K562 (cell line): Measurements from ENCODE around the gene DBNDD2. TPM values are rescaled to one million over a fixed set of nuclear protein-coding genes. Genes with fewer than 3 reads are reported as not detected.

Experiments
- polyA plus RNA-seq, 8 experiments: library from polyadenylated mRNA; depleted of rRNA in 4 of 8; stranded (reverse) in 5 of 8; unstranded in 3 of 8; fragments of >200 nt; fragmentation: Nextera tagmentation in 2 of 8; fragmentation: Illumina TruSeq in 1 of 8; extraction: Ambion mirVana in 2 of 8; extraction: Trizol in 1 of 8; gene quantifications; 2 replicates each; pipeline versions ENCODE4 v1.2.1 to v1.2.3, GENCODE V29; 2011 to 2014; ENCODE audit warnings: inconsistent platforms in 1 of 8, missing spikeins in 1 of 8
- total RNA-seq, 7 experiments: library from RNA; depleted of rRNA in 6 of 7; stranded (reverse); fragments of >200 nt in 6 of 7; fragmentation: Illumina TruSeq in 2 of 7; extraction: Trizol in 2 of 7; gene quantifications; 2 replicates each; pipeline versions ENCODE4 v1.2.1 to v1.2.3, GENCODE V29; 2011 to 2021; ENCODE audit warnings: low replicate concordance in 1 of 7
- TF ChIP-seq, protein P1 (sequence below): fragments of 450-650 bp; IDR thresholded peaks from 2 replicates; pipeline ENCODE4 v1.6.1; 2016; ENCODE audit warnings: mild to moderate bottlenecking, moderate library complexity
- TF ChIP-seq, protein P2 (sequence below), 2 experiments: fragments of 200-800 bp in 1 of 2; sonication (Bioruptor generic) in 1 of 2; sonication (generic) in 1 of 2; formaldehyde crosslinking in 1 of 2; IDR thresholded peaks in 1 of 2; conservative IDR thresholded peaks in 1 of 2; 2 replicates each; pipeline versions ENCODE4 v1.5.0 to v1.6.1; 2016 to 2020; ENCODE audit warnings: missing compliant biosample characterization in 1 of 2, missing genetic modification characterization in 1 of 2, missing genetic modification reagents in 1 of 2
- TF ChIP-seq, protein P3 (sequence below): fragments of 250-450 bp; sonication (Bioruptor Pico); IDR thresholded peaks from 2 replicates; pipeline ENCODE4 v1.4.0; 2020

The DBNDD2 gene
- total and polyA plus RNA-seq, 9 of the 15 experiments (the other 6 are each of a cell fraction or from before 2014, with no cell fraction given): 12.8 to 64.0 (median 35.8) TPM

DNA sequence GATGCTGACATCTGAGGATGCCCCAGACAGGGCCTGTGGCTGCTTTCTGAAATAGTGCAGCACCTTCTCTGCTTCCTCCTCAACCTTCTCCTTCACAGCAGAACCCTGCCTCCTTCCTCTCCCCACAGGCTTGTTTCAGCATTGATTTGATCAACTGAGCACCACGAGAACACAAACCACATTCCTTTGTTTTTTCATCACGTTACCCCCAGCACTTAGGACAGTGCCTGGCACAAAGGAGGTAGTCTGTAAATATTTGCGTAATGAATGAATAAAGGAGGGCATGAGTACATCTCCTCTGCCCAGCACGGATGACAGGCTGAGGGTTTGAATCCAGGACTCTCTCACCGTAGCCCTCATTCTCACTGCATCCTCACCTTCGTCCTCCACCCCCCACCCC is 40.2 kb downstream of the DBNDD2 start (continued):
- TF ChIP-seq, protein P1, sequence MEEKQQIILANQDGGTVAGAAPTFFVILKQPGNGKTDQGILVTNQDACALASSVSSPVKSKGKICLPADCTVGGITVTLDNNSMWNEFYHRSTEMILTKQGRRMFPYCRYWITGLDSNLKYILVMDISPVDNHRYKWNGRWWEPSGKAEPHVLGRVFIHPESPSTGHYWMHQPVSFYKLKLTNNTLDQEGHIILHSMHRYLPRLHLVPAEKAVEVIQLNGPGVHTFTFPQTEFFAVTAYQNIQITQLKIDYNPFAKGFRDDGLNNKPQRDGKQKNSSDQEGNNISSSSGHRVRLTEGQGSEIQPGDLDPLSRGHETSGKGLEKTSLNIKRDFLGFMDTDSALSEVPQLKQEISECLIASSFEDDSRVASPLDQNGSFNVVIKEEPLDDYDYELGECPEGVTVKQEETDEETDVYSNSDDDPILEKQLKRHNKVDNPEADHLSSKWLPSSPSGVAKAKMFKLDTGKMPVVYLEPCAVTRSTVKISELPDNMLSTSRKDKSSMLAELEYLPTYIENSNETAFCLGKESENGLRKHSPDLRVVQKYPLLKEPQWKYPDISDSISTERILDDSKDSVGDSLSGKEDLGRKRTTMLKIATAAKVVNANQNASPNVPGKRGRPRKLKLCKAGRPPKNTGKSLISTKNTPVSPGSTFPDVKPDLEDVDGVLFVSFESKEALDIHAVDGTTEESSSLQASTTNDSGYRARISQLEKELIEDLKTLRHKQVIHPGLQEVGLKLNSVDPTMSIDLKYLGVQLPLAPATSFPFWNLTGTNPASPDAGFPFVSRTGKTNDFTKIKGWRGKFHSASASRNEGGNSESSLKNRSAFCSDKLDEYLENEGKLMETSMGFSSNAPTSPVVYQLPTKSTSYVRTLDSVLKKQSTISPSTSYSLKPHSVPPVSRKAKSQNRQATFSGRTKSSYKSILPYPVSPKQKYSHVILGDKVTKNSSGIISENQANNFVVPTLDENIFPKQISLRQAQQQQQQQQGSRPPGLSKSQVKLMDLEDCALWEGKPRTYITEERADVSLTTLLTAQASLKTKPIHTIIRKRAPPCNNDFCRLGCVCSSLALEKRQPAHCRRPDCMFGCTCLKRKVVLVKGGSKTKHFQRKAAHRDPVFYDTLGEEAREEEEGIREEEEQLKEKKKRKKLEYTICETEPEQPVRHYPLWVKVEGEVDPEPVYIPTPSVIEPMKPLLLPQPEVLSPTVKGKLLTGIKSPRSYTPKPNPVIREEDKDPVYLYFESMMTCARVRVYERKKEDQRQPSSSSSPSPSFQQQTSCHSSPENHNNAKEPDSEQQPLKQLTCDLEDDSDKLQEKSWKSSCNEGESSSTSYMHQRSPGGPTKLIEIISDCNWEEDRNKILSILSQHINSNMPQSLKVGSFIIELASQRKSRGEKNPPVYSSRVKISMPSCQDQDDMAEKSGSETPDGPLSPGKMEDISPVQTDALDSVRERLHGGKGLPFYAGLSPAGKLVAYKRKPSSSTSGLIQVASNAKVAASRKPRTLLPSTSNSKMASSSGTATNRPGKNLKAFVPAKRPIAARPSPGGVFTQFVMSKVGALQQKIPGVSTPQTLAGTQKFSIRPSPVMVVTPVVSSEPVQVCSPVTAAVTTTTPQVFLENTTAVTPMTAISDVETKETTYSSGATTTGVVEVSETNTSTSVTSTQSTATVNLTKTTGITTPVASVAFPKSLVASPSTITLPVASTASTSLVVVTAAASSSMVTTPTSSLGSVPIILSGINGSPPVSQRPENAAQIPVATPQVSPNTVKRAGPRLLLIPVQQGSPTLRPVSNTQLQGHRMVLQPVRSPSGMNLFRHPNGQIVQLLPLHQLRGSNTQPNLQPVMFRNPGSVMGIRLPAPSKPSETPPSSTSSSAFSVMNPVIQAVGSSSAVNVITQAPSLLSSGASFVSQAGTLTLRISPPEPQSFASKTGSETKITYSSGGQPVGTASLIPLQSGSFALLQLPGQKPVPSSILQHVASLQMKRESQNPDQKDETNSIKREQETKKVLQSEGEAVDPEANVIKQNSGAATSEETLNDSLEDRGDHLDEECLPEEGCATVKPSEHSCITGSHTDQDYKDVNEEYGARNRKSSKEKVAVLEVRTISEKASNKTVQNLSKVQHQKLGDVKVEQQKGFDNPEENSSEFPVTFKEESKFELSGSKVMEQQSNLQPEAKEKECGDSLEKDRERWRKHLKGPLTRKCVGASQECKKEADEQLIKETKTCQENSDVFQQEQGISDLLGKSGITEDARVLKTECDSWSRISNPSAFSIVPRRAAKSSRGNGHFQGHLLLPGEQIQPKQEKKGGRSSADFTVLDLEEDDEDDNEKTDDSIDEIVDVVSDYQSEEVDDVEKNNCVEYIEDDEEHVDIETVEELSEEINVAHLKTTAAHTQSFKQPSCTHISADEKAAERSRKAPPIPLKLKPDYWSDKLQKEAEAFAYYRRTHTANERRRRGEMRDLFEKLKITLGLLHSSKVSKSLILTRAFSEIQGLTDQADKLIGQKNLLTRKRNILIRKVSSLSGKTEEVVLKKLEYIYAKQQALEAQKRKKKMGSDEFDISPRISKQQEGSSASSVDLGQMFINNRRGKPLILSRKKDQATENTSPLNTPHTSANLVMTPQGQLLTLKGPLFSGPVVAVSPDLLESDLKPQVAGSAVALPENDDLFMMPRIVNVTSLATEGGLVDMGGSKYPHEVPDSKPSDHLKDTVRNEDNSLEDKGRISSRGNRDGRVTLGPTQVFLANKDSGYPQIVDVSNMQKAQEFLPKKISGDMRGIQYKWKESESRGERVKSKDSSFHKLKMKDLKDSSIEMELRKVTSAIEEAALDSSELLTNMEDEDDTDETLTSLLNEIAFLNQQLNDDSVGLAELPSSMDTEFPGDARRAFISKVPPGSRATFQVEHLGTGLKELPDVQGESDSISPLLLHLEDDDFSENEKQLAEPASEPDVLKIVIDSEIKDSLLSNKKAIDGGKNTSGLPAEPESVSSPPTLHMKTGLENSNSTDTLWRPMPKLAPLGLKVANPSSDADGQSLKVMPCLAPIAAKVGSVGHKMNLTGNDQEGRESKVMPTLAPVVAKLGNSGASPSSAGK: no peak
- TF ChIP-seq, protein P2, sequence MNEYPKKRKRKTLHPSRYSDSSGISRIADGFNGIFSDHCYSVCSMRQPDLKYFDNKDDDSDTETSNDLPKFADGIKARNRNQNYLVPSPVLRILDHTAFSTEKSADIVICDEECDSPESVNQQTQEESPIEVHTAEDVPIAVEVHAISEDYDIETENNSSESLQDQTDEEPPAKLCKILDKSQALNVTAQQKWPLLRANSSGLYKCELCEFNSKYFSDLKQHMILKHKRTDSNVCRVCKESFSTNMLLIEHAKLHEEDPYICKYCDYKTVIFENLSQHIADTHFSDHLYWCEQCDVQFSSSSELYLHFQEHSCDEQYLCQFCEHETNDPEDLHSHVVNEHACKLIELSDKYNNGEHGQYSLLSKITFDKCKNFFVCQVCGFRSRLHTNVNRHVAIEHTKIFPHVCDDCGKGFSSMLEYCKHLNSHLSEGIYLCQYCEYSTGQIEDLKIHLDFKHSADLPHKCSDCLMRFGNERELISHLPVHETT (CRISPR knock-in tag; conservative IDR thresholded peaks at IDR 0.05 in 1 of 2, IDR thresholded peaks at IDR 0.05 in 1 of 2): no peak
- TF ChIP-seq, protein P3, sequence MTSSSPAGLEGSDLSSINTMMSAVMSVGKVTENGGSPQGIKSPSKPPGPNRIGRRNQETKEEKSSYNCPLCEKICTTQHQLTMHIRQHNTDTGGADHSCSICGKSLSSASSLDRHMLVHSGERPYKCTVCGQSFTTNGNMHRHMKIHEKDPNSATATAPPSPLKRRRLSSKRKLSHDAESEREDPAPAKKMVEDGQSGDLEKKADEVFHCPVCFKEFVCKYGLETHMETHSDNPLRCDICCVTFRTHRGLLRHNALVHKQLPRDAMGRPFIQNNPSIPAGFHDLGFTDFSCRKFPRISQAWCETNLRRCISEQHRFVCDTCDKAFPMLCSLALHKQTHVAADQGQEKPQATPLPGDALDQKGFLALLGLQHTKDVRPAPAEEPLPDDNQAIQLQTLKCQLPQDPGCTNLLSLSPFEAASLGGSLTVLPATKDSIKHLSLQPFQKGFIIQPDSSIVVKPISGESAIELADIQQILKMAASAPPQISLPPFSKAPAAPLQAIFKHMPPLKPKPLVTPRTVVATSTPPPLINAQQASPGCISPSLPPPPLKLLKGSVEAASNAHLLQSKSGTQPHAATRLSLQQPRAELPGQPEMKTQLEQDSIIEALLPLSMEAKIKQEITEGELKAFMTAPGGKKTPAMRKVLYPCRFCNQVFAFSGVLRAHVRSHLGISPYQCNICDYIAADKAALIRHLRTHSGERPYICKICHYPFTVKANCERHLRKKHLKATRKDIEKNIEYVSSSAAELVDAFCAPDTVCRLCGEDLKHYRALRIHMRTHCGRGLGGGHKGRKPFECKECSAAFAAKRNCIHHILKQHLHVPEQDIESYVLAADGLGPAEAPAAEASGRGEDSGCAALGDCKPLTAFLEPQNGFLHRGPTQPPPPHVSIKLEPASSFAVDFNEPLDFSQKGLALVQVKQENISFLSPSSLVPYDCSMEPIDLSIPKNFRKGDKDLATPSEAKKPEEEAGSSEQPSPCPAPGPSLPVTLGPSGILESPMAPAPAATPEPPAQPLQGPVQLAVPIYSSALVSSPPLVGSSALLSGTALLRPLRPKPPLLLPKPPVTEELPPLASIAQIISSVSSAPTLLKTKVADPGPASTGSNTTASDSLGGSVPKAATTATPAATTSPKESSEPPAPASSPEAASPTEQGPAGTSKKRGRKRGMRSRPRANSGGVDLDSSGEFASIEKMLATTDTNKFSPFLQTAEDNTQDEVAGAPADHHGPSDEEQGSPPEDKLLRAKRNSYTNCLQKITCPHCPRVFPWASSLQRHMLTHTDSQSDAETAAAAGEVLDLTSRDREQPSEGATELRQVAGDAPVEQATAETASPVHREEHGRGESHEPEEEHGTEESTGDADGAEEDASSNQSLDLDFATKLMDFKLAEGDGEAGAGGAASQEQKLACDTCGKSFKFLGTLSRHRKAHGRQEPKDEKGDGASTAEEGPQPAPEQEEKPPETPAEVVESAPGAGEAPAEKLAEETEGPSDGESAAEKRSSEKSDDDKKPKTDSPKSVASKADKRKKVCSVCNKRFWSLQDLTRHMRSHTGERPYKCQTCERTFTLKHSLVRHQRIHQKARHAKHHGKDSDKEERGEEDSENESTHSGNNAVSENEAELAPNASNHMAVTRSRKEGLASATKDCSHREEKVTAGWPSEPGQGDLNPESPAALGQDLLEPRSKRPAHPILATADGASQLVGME (CRISPR knock-in tag): no peak
